Skeletal muscle tissue (tissue), 4 donors: Measurements from ENCODE around the gene PROB1. TPM values are rescaled to one million over a fixed set of nuclear protein-coding genes. Genes with fewer than 3 reads are reported as not detected.

ENCODE experiments used
- H3K27ac ChIP-seq: one replicate; pipeline ENCODE4 v1.7.0; 2013; ENCODE audit warnings: mild to moderate bottlenecking, low read depth, low read length, inconsistent platforms
- H3K27me3 ChIP-seq, 3 donors: one replicate each; pipeline ENCODE4 v1.7.0; 2013; ENCODE audit warnings: low read length in 3 of 3; ENCODE audit not compliant: control insufficient read depth in 3 of 3, insufficient read depth in 3 of 3
- H3K36me3 ChIP-seq, 3 donors: one replicate each; pipeline ENCODE4 v1.7.0; 2013; ENCODE audit warnings: low read length in 3 of 3; ENCODE audit not compliant: control insufficient read depth in 3 of 3, insufficient read depth in 3 of 3
- H3K4me1 ChIP-seq, 3 donors: one replicate each; pipeline ENCODE4 v1.7.0; 2013; ENCODE audit warnings: low read length in 3 of 3, mild to moderate bottlenecking in 3 of 3; ENCODE audit not compliant: control insufficient read depth in 3 of 3, insufficient read depth in 3 of 3
- H3K4me3 ChIP-seq, 3 donors: one replicate each; pipeline ENCODE4 v1.7.0; 2013; ENCODE audit warnings: low read length in 3 of 3
- H3K9ac ChIP-seq, 3 donors: one replicate each; pipeline ENCODE4 v1.7.0; 2013; ENCODE audit warnings: low read length in 3 of 3, mild to moderate bottlenecking in 3 of 3, moderate library complexity in 2 of 3, low read depth in 1 of 3
- H3K9me3 ChIP-seq, 3 donors: one replicate each; pipeline ENCODE4 v1.7.0; 2013; ENCODE audit warnings: low read length in 3 of 3; ENCODE audit not compliant: control insufficient read depth in 3 of 3
- total RNA-seq: library from RNA; depleted of rRNA; stranded (reverse); fragments of >200 nt; gene quantifications from one replicate; pipeline ENCODE4 v1.2.3, GENCODE V29; 2014
- donor health status: Osteomylitis.

The PROB1 gene
- total RNA-seq, 1 donor from 2014 or later: 23.5 TPM

DNA sequence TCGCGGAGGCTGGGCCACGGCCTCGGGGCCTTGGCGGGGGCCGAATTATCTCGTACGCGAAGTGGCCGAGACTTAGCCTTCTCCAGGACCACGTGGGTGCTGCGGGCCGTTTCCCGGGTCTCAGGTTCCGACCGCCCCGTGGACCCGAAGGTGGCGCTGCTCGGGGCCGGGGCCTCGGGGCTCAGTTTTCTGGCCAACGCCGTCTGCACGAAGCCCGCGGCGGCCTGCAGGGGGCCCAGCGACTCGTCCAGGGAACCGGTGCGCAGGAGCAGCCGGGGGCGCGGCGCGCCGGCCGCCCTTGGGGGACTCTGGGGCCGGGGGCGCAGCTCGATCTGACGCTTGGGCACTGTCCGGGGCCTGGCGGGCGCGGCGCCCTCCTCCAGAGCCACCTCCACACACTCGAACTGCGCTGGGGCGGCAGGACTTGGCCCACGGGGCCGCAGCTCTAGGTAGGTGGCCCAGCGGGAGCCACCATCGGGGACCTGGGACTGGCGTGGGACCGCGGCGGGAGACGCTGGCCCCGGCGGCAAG, 716 bp downstream of the PROB1 start:
- Histone ChIP-seq H3K4me3 (peak overlapping the region; percentile 73 to 92 (median 85)), H3K4me1 (peaks cover 55 to 70% (median 63%) of the 10 kb centered on the region in 3 donors), H3K36me3 (peaks cover 7 to 14% (median 14%) of the 10 kb centered on the region in 3 donors), H3K9me3 (no peaks in the 10 kb centered on the region), H3K27ac (peak overlapping the region; percentile 98), H3K27me3 (no peaks in the 10 kb centered on the region), H3K9ac (peak overlapping the region; percentile 96 to 98 (median 98))

- peaks cover 7 to 14% (median 14%) of the 10 kb centered on the region in 3 donors for H3K36me3 ChIP-seq
- peak overlapping the region; percentile 73 to 92 (median 81) for H3K4me3 ChIP-seq
- no peaks in the 10 kb centered on the region for H3K27me3 ChIP-seq
- no peaks in the 10 kb centered on the region for H3K9me3 ChIP-seq
- peaks cover 57 to 74% (median 65%) of the 10 kb centered on the region in 3 donors for H3K4me1 ChIP-seq
- H3K27ac ChIP-seq: peak overlapping the region; percentile 98
- peak overlapping the region; percentile 96 to 98 (median 98) for H3K9ac ChIP-seq
These were observed 1.3 kb downstream of the PROB1 start for GRCh38 chr5:139393497-139394122.

DNA sequence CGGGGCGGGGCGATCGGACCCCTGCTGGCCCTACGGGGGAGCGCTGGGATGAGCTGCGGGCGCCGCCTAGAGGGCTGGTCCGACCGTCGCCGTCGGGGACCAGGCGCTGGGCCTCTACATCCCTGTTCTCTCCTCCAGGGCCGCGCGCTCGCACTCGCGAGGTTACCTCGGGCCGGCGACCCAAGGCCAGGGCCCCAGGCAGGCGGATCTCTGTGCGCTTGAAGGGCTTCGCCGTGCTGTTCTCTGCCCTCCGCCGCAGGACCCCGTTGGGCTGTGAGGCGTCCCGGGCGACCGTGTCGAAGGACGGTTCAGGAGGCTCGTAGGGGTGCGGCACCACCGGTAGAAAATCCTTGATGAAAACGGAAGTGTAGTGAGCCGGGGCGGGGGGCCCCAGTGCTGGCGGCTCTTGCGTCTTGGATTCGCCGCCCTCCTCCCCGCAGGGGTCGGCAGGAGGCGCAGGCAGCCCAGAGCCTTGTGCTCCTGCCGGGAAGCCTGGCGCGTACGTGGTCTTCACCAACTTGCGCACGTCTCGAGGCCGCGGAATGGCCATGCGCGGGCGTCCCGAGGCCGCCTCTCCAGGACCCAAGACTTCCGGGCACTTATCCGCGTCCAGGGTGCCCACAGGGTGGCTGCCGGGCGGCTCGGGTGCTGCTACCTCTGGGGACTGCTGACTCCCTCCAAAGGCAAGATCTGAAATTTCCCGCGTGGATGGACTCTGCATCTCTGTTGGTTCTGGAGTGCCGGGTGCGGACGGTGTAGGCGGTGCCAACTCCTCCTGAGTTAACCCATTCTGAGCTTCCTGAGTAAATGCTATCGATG, 2.0 kb downstream of the PROB1 start:
- peak overlapping the region; percentile 98 for H3K27ac ChIP-seq
- peaks cover 7 to 14% (median 14%) of the 10 kb centered on the region in 3 donors for H3K36me3 ChIP-seq
- H3K4me1 ChIP-seq: peaks cover 64 to 78% (median 71%) of the 10 kb centered on the region in 3 donors

DNA sequence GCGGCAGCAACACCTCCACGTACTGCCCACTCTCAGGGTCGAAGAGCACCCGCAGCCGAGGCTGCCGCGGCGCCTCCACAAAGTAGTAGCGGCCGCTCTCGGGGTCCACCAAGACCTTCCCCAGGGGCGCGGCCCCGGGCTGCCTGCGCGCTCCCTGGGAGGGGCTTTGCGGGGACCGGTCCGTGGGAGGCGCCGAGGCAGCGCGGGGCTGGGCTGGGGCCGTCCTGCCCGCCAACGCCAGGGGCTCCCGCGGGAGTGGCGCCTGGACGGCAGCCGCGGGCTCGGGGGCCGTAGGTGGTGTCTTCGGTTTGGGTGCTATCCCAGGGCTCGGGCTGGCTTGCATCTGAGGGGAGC, 2.6 kb downstream of the PROB1 start:
- peak overlapping the region; percentile 98 for H3K27ac ChIP-seq
- H3K4me3 ChIP-seq: peak overlapping the region in 2 of 3 donors; percentile 73 to 92
- no peaks in the 10 kb centered on the region for H3K27me3 ChIP-seq
- peaks cover 7 to 14% (median 14%) of the 10 kb centered on the region in 3 donors for H3K36me3 ChIP-seq
- no peaks in the 10 kb centered on the region for H3K9me3 ChIP-seq
- H3K9ac ChIP-seq: peak overlapping the region; percentile 10 to 98 (median 96)
- peaks cover 64 to 80% (median 72%) of the 10 kb centered on the region in 3 donors for H3K4me1 ChIP-seq

More for the DNA sequence above, 2.0 kb downstream of the PROB1 start:
- H3K4me3 ChIP-seq: peak overlapping the region; percentile 73 to 92 (median 81)
- H3K9ac ChIP-seq: peak overlapping the region; percentile 96 to 98 (median 98)
- H3K27me3 ChIP-seq: no peaks in the 10 kb centered on the region
- no peaks in the 10 kb centered on the region for H3K9me3 ChIP-seq

DNA sequence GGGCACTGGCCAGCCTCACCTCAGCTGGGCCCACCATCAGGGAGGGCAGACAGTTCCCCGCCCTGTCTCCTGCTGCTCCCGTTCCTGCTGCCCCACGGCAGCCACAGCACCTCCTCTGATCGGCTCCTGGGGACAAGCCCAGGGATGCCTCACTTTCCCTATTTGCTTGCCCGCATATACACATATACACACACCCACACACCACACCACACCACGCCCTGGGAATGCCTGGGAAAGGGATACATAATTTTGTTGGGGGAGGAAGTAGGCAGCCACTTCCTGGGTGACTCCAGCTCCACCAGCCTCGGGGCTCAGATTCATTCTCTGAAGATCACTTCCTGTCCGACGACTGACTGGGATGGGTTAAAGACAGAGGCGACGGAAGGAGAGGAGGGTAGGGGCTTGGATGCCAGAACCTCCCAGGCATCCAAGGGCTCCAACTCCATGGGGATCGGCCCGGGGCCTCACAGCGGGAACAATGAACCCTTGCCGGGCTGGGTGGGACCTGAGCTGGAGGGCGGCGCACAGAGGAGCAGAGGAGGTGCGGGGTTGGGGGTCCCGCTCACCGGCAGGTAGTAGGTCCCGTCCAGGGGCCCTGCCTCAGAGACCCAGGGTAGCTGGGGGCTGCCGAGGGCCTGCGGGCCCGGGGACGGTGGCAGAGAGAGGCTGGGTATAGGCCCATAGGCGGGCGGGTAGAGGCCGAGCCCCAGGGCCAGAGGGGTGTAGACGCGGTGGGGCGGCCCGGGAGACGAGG, 3.2 kb downstream of the PROB1 start:
- Histone ChIP-seq H3K27ac (peak overlapping the region; percentile 98), H3K27me3 (no peaks in the 10 kb centered on the region), H3K9me3 (no peaks in the 10 kb centered on the region), H3K36me3 (peaks cover 7 to 14% (median 14%) of the 10 kb centered on the region in 3 donors), H3K4me3 (peak overlapping the region; percentile 67 to 92 (median 73)), H3K4me1 (peaks cover 61 to 76% (median 67%) of the 10 kb centered on the region in 3 donors), H3K9ac (peak overlapping the region; percentile 61 to 98 (median 96))

DNA sequence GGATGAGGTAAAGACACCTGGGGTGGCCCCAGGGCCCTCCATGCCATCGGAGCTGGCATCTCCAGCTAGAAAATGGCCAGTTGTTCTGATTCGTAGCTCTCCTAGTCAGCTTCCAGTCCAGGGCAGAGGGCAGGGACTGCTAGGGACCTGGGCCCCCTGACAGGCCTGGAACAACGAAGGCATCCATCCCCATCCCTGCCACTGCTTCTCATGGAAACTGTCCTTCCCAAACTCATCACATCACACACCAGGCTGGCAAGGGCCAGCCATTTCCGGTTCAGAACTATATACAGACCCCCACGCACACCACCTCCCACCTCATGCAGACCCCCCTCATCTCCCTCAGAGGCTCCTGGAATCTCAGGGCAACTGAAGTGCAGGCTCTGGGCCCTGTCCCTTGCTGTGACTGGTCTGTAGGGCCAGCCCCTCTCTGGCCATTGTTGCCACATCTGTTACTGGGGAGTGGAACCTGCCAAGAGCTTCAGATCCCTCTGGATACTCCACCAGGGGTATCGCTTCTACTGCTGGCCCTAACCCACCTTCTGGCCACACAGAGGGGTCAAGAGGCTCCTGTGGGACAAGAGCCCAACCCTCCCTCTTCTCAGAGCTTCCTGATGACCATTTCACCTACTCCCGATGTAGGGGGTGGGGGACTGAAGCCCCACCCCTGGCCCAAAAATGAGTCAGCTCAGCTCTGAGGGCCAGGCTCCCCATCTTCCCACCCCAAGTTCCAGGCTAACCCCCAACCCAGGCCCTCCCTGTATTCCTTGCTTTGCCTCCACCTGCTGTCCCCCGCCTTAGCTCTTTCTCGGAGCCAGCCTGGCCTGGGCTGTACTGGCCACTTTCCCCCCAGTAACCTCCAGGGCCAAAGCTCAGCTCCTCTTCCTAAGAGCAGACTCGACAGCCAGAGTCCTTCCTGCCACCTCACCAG, 4.0 kb downstream of the PROB1 start:
- Histone ChIP-seq H3K27ac (peak overlapping the region; percentile 98), H3K27me3 (no peaks in the 10 kb centered on the region), H3K9ac (peak overlapping the region; percentile 61 to 98 (median 96)), H3K36me3 (peaks cover 7 to 14% (median 14%) of the 10 kb centered on the region in 3 donors), H3K4me1 (peaks cover 55 to 68% (median 58%) of the 10 kb centered on the region in 3 donors), H3K4me3 (peak overlapping the region; percentile 67 to 92 (median 73)), H3K9me3 (no peaks in the 10 kb centered on the region)

DNA sequence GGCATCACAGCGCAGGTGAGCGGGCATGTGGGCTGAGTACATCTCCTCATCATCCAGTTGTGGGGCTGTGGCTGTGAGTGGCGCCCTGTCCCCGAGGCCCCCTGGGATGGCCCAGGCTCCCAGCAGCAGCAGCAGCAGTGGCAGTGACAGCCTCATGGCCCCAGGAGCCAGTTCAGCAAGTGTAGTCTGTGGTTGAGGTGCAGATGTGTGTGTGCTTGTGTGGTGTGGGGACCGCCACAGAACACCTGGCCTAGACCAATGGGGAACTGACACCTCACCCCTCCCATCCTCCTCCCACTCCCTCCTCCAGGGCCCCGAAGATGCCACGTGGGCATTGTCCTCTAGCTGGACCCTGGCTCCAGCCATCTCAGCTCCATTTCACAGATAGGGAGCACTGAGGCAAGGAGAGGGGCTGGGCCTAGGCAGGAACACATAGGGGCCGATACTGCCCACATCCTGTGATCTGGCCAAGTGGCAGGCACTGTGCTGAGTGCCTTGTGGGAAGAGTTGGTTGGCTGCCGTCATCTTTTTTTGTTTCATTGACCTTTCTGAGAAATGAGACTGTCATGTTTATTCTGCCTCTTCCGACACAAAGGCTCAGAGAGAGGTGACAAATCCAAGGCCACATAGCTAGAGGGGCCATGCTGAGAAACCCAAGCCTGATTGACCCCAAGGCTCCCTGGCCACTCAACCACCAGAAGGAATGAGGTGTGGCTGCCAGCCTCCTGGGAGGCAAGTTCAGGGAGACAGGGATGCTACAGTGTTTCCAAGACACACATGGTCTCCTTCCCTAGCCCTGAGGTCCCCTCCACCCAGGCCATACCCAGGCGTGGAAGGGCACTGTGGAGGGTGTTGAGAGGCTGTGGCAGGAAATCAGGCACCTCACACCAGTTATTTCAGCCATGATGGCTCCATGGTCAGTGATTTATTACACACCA, 4.9 kb downstream of the PROB1 start, which contains the start of gene MZB1:
Gene MZB1, minus strand, starts transcription at position 213 of the 938 bp plus-strand sequence. Its CDS starts 57 bp downstream, at position 156.
- Histone ChIP-seq H3K9me3 (no peaks in the 10 kb centered on the region), H3K4me3 (peak within 1 kb of the TSS; percentile 67 to 92 (median 73)), H3K27ac (peak within 1 kb of the TSS; percentile 98), H3K4me1 (peaks cover 50 to 66% (median 54%) of the 10 kb centered on the region in 3 donors), H3K36me3 (peaks cover 7 to 14% (median 14%) of the 10 kb centered on the region in 3 donors), H3K27me3 (no peaks in the 10 kb centered on the region), H3K9ac (peak within 1 kb of the TSS; percentile 20 to 98 (median 96))

GRCh38 chr5:139388198-139388821, 6.6 kb downstream of the PROB1 start:
- Histone ChIP-seq H3K27ac (no peak overlapping the region), H3K9me3 (no peaks in the 10 kb centered on the region), H3K27me3 (no peaks in the 10 kb centered on the region), H3K9ac (peak overlapping the region in 1 of 3 donors; percentile 16), H3K4me3 (peak overlapping the region in 1 of 3 donors; percentile 6), H3K4me1 (peaks cover 52 to 70% (median 60%) of the 10 kb centered on the region in 3 donors), H3K36me3 (peaks cover 5 to 14% (median 14%) of the 10 kb centered on the region in 3 donors)
